Measurements from ENCODE around the gene FBLN1.

FBLN1 gene

DNA sequence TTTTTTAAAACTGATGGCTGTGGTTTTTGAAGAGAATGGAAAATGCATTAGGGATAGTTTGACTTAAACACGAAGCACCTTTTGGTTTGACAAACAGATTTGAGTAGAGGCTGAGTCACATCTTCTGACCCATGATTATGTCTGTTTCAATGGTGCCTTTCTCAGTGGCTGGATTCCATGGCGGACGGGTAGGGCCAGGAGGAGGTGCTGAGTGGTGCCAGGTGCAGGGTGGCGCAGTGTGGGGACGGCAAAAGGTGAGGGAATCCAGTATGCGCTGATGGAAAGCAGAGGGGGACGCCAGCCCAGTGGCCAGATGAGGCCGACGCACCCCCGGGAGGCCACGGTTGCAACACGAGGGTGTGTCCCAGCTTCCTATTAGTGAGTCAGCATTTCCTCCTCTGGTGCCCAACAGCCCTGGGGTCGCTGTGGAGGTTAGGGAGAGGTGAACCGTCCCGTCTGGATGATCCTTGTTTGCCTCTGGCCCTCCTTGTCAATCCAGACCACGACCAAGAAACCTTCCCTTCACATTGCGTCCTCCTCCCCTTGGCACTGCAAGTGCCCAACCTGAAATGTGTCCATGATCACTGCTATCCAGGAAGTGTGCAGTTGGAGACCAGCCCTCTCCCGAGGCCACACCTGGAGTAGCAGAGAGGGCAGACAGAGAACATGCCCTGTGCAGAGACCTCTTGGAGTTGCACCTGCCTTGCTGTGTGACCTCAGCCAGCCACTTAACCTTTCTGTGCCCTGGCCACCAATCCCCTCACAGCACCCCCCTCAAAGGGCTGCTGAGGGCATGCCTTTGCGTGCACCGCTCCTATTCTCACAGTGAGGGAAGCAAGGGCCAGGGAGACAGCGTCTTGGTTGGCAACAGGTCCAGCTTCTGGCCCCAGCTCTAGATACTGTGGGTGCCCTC is 136.4 kb downstream of the FBLN1 start:
- no peak for DNase-seq (ENCODE audit: low read depth, low spot score)
- no peak overlapping the region for H3K4me3 ChIP-seq (ENCODE audit: low read length)

DNA sequence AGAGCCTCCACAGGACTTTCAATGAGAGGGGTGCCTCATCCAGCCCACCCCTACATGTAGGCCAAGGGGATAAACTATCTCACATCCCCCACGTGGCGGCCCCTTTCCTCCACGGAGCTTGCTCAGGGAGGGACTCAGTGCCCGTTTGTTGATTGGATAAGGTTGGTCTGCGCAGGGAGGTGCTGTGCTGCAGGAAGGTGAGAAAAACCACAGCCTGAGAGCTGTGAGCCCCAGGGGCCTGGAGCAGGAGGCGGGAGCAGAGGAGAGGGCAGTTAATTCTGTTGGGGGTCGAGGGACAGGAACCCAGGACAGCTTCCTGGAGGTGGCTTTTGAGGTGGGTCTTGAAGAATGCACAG is 137.0 kb downstream of the FBLN1 start:
- no peak for DNase-seq (ENCODE audit: low read depth, low spot score)
- no peak overlapping the region for H3K4me3 ChIP-seq (ENCODE audit: low read length)

DNA sequence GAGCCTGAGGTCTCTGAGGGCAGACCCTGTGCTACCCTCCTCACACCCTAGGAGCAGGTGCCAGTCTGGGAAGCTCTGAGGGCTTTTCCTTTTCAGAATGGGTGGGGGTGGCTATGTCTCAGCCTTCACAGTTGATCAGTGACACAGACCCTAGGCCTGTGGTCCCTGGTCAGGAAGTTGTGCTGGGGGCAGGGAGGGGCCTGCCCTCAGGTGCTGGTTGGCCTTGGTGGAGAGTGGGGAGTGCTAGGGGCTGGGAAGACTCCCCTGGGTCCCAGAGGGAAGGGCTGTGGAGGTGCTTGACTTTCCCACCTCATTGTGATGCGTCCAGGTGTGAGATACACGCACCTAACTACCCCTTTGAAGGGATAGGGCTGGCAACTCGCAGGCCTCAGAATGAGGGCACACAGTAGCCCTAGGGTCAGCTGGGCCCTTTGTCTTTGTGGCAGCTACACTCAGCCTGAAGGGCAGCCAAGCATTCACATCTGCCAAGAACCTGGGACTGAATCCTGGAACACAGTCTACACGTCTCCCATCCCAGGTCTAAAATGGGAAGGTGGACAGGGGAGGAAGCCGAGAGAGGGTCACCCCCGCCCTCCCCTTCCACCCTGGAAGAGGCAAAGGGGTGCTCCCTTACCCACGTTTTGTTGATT is 137.7 kb downstream of the FBLN1 start:
- DNase-seq (ENCODE audit: low read depth, low spot score), result peak; percentile 15
- no peak overlapping the region for H3K4me3 ChIP-seq (ENCODE audit: low read length)

DNA sequence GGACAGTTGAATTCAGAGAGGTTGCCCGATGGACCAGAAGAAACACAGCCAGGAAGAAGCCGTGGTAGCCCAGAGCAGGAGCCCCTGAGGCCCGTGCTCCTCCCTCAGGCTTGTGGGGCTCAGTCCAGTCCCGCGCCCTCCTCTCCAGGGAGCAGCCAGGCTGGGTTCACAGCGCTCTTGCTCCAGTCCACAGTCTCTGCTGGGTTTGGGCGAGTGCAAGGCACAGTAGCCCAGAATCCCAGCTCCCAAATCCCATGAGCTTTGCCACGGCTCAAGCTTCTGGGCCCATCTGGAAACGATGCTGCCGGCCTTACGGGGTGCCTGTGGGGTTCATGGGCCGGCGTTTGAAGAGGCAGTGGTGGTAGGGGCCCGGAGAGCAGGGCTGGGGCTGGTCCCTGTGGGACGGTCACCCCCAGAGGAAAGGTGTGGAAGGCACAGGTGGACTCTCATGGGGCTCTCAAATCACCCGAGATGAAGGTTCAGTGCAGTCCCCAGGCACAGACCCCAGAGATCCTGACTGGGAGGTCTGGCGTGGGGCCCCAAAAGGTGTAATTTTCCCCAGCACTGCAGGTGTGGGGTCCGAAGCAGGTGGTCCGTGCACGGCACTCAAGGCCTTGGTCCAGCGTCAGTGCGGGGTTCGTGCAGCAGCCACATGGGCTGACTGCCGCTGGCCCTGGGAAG is 138.4 kb downstream of the FBLN1 start:
- DNase-seq (ENCODE audit: low read depth, low spot score), result no peak
- H3K4me3 ChIP-seq (ENCODE audit: low read length), result no peak overlapping the region

DNA sequence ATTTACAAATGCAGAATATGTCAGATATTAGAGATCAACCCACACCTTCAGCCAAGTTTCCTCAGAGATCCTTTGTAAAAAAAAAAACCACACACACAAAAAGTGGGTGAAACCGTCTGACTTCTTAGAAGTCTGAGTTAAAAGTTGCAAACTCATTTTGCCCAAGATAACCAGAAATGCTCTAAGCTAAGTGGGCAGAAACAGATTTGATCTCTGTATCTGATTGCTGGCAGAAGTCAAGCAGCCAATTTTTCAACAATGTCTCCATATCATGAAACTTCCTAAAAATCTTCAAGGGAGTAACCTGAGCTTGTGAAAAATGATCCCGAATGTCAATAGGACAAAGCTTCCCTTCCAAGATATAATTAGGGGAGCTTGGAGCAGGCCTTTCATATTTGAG is 140.3 kb downstream of the FBLN1 start:
- no peak overlapping the region for H3K4me3 ChIP-seq (ENCODE audit: low read length)
- DNase-seq (ENCODE audit: low read depth, low spot score), result no peak

DNA sequence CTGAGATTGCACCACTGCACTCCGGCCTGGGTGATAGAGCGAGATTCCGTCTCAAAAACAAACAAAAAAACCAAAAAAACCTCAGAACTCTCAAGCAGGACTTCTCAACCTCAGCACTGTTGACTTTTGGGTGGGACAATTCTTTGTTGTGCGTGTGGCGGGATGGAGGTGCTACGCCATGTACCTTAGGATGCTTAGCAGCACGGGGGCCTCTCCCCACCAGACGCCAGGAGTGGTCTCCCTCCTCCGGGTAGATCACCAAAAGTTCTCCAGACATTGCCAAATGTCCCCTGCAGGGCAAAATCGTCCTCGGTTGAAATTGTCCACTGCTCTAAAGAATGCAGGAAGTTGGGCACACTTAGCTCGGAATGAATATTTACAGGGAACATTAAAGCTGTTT is 142.0 kb downstream of the FBLN1 start:
- no peak overlapping the region for H3K4me3 ChIP-seq (ENCODE audit: low read length)
- no peak for DNase-seq (ENCODE audit: low read depth, low spot score)

DNA sequence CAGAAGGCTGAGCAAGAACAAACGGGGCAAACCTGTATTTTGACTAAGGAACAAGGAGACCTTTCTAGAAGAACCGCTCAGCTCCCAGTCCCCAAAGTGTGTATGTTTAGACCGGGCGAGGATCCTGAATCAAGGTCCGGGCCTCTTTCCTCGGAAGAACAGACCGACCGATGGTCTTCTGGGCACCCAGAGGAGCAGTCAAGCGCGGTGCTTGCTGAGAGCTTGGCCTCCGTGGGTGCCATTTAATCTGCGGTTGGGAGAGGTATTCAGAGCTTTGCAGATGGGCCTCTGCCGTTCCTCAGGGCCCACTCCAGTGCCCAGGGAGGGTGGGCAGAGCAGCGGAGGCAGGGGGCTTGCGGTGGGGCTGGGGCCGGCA is 142.5 kb downstream of the FBLN1 start:
- H3K4me3 ChIP-seq (ENCODE audit: low read length), result peak overlapping the region; percentile 33
- no peak for DNase-seq (ENCODE audit: low read depth, low spot score)

DNA sequence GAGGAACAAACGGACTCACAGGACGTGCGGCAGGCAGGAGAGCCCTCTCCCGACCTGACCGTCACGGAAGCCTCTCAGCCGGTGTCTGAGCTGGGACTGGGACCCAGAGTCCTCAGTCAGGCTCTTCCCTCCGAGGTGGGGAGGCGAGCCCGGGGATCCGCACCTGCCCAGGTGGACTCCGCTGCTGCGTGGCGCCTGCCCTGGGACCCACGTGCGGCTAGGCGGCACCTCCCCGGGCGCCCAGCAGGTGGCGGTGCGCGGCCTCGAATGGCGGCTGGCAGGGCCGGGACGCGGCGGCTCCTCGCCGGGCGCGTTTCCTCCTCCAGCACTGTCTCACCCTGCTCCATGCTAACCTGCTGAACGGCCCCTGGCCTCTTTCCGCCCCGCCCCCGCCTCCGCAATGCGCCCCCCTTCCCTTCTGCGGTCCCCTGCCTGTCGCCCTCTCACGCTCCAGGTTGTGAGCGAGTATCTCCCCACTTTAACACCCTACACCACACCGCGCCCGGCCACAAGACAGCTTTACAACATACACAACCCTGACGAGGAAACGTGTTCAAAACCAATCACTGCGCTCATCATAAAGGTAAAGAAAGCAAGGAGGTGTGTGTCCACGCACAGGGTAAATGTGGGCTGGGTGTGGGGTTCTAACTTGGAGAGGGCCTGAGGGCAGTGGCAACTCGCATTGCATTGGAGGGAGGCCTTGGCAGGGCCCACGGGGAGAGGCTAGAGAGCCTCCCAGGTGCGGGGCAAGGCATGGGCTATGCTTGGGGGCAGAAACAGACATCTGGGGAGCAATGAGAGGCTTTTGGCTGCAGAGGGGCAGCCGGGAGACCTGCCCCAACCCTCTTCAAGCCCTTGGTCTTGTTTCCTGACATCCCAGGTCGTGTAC is 143.1 kb downstream of the FBLN1 start:
- peak; percentile 26 for DNase-seq (ENCODE audit: low read depth, low spot score)
- H3K4me3 ChIP-seq (ENCODE audit: low read length), result peak overlapping the region; percentile 33

DNA sequence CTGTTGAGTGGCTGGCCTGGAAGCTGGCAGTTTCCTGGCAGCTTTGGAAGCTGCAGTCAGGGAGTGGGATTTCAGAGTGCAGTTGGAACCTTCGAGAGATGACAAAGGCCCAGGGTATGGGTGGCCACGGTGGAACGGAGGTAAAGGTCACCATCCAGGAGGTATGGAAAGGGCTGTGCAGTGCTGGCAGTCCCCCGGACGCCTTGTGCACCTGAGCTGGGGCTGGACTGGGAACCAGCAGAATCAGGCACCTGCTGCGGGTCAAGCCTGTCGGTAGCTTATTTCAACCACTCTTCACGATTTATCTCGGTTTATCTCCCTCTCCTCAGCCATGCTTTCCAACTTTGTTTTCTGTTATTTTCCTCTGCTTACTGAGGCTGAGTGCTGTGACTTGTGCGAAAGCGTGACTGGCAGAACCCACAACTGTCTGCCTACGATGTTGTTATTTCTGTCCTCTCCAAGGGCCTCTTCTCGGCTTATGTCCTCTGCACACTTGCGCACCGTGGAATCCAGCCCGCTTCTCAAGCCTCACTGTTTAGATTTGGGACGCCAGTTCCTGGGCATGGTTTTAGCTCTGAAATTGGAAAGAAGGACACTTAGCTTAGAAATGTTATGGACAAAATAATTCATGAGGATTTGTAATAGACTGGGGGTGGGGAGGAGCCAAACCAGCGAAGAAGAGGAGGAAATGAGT is 145.0 kb downstream of the FBLN1 start:
- H3K4me3 ChIP-seq (ENCODE audit: low read length), result no peak overlapping the region
- no peak for DNase-seq (ENCODE audit: low read depth, low spot score)

DNA sequence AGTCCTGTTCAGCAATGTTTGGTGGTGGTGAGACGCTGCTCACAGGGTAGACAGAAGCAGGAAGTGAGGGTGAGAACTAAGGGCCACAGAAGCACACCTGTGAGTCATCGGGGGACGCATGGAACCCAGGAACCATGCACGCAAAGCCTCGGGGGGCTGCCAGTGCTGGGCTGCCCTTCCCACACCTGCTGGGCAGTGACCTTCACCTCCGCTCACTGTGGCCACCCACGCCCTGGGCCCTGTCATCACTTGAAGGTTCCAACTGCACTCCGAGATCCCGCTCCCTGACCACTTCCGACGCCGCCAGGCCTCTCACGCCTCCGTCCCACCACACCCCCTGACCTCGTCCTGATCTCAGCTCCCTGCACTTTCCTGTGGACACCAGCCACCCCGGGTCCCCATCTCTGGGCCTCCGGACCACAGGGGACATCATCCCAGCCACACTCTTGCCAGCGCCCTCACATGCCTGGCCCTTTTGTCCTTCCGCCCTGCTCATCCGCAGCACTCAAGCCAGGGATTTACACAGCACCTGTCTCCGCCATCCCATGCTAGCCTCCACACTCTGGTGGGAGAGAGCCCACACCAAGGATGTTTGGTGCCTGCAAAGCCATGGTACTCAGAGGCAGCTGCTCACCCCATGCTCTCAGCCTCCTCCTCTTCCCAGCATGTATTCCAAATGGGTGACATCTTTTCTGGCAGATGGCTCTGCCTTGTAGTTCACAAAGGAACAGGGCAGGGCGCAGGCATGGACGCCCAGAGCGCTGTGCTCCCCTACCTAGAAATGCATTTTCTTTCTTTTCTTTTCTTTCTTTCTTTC is 145.8 kb downstream of the FBLN1 start:
- DNase-seq (ENCODE audit: low read depth, low spot score), result no peak
- no peak overlapping the region for H3K4me3 ChIP-seq (ENCODE audit: low read length)

DNA sequence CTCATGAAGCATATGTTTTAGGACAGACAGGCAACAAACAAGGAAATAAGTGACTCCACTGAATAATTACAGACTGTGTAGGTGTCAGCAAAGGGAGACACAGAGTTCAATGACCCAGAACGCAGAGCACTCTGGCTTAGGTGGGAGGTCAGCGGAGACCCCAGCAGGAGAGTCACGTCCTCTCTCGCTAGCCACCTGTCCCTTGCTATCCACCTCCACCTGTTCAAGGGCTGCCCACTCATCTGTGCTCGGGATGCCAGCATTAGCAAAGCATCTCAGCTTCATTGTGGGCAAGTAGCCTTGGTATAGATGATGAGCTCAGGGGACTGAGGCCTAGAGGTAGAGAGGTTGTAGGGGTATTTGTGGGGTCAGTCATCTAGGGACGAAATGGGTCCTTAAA is 147.1 kb downstream of the FBLN1 start:
- no peak overlapping the region for H3K4me3 ChIP-seq (ENCODE audit: low read length)
- no peak for DNase-seq (ENCODE audit: low read depth, low spot score)

DNA sequence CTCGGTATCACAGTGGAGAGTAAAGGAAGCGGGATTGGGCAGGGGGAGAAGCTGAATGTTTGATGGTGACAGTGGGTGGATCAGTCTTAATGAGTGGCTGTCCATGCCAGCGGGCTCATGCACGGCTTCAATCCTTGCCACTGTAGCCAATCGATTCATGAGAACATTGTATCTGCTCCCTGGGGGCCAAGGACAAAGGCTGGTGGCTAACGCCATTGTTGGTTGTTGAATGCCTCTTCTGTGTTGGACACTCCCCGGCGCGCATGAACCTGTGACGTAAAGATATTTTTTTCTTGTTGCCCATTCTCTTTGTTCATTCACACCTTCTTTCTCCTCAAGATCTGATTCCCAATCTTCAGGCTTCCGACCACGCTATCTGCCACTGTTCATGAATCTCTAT is 148.0 kb downstream of the FBLN1 start:
- H3K4me3 ChIP-seq (ENCODE audit: low read length), result no peak overlapping the region
- DNase-seq (ENCODE audit: low read depth, low spot score), result no peak
